Sigmoid colon (tissue), 4 donors: Measurements from ENCODE around the gene OPRM1.

ENCODE experiments used
- EP300 ChIP-seq, 4 donors: sonication (generic); formaldehyde crosslinking; IDR thresholded peaks; one replicate each; pipeline ENCODE4 v1.6.1; 2017; ENCODE audit warnings: antibody characterized with exemption in 4 of 4
- POLR2A ChIP-seq, 2 donors: fragments of 450-650 bp; IDR thresholded peaks; one replicate each; pipeline ENCODE4 v1.6.1; 2016; ENCODE audit warnings: antibody characterized with exemption in 2 of 2, mild to moderate bottlenecking in 2 of 2, moderate library complexity in 2 of 2
- POLR2AphosphoS5 ChIP-seq, 4 donors: sonication (generic); formaldehyde crosslinking; IDR thresholded peaks; one replicate each; pipeline ENCODE4 v1.6.1; 2017; ENCODE audit warnings: antibody characterized with exemption in 4 of 4
- TF ChIP-seq, protein P1 (sequence below), 4 experiments: fragments of 450-650 bp in 3 of 4; fragments of 200-600 bp in 1 of 4; IDR thresholded peaks; one replicate each; pipeline ENCODE4 v1.5.1; 2016 to 2019; ENCODE audit warnings: antibody characterized with exemption in 4 of 4, mild to moderate bottlenecking in 3 of 4, moderate library complexity in 2 of 4

DNA sequence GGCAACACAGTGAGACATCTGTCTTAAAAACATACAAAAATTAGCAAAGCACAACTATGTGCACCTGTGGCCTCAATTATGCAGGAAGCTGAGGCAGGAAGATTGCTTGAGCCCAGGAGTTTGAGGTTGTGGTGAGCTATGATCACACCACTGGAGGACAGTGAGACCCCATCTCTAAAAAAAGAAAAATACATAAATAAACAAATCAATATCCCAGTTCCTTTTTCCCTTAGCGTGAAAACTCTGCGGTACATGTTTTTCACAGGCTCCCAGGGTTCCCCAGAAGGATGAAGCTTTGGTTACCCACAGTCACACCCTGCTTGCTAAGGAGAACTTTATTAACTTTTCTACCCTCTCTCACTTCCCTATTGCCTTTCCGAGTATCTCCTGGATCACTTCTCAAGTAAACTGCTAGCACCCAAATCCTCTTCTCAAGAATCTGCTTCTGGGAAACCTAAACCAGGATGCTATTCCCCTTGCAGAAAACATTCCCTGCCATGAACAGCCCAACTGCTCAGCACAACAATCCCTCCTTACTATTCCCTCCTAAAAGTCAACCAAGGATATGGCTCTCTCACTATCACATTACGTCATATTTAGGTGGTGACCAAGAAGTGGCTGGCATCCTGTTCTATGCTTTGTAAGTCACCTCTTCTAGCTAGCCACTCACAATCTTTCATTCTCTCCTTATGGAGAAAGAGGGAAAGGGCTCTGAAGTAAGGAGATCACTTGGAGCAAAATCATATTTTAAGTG, 195.2 kb downstream of the OPRM1 start:
- TF ChIP-seq, protein P1, sequence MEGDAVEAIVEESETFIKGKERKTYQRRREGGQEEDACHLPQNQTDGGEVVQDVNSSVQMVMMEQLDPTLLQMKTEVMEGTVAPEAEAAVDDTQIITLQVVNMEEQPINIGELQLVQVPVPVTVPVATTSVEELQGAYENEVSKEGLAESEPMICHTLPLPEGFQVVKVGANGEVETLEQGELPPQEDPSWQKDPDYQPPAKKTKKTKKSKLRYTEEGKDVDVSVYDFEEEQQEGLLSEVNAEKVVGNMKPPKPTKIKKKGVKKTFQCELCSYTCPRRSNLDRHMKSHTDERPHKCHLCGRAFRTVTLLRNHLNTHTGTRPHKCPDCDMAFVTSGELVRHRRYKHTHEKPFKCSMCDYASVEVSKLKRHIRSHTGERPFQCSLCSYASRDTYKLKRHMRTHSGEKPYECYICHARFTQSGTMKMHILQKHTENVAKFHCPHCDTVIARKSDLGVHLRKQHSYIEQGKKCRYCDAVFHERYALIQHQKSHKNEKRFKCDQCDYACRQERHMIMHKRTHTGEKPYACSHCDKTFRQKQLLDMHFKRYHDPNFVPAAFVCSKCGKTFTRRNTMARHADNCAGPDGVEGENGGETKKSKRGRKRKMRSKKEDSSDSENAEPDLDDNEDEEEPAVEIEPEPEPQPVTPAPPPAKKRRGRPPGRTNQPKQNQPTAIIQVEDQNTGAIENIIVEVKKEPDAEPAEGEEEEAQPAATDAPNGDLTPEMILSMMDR (IDR thresholded peaks at IDR 0.05) = no peak
- no peak for TF ChIP-seq POLR2AphosphoS5 (IDR thresholded peaks at IDR 0.05)
- no peak for TF ChIP-seq POLR2A (IDR thresholded peaks at IDR 0.05)
- no peak for TF ChIP-seq EP300 (IDR thresholded peaks at IDR 0.05)
